HG02884 (cell line): ENCODE measurements around the gene HMOX2.

Experiments used
- ATAC-seq: cut with Tn5 transposase; IDR thresholded peaks from one replicate; pipeline ENCODE4 v1.9.1; 2021; ENCODE audit warnings: mild to moderate bottlenecking, moderate library complexity; ENCODE audit not compliant: unreplicated experiment

Gene HMOX2

GRCh38 chr16:4522051-4522581 is 45.9 kb downstream of the HMOX2 start:
- ATAC-seq, result no peak

- no peak for ATAC-seq
Measured at GRCh38 chr16:4523686-4524085, 47.5 kb downstream of the HMOX2 start.

GRCh38 chr16:4524571-4524970 is 48.4 kb downstream of the HMOX2 start:
- ATAC-seq, result no peak

GRCh38 chr16:4525069-4525468 is 48.9 kb downstream of the HMOX2 start:
- no peak for ATAC-seq

GRCh38 chr16:4525634-4526277 is 49.6 kb downstream of the HMOX2 start:
- no peak for ATAC-seq

- ATAC-seq, result no peak
Measured at GRCh38 chr16:4529085-4530060, 53.2 kb downstream of the HMOX2 start.

GRCh38 chr16:4531811-4532210 is 55.6 kb downstream of the HMOX2 start:
- ATAC-seq, result no peak

GRCh38 chr16:4532238-4532637 is 56.0 kb downstream of the HMOX2 start:
- ATAC-seq, result no peak

GRCh38 chr16:4533490-4533889 is 57.3 kb downstream of the HMOX2 start:
- ATAC-seq, result no peak

GRCh38 chr16:4534151-4534790 is 58.1 kb downstream of the HMOX2 start:
- no peak for ATAC-seq

GRCh38 chr16:4535627-4536108 is 59.5 kb downstream of the HMOX2 start:
- ATAC-seq, result no peak

- no peak for ATAC-seq
Measured at GRCh38 chr16:4536391-4537106, 60.4 kb downstream of the HMOX2 start.

- no peak for ATAC-seq
Measured at GRCh38 chr16:4537376-4538343, 61.5 kb downstream of the HMOX2 start.

- peak; percentile 80 for ATAC-seq
Measured at GRCh38 chr16:4538350-4539235, 62.4 kb downstream of the HMOX2 start, which contains the start of gene CDIP1. Gene CDIP1, minus strand, starts transcription at chr16:4538773. Its CDS starts 24,643 bp downstream, at chr16:4514130.

- no peak for ATAC-seq
Measured at GRCh38 chr16:4539716-4540284, 63.6 kb downstream of the HMOX2 start.

GRCh38 chr16:4544473-4544872 is 68.3 kb downstream of the HMOX2 start:
- ATAC-seq, result no peak

GRCh38 chr16:4548124-4548523 is 71.9 kb downstream of the HMOX2 start:
- no peak for ATAC-seq

GRCh38 chr16:4550591-4550990 is 74.4 kb downstream of the HMOX2 start:
- no peak for ATAC-seq
